Lower leg skin (tissue), 4 donors: ENCODE data around the gene THSD4. TPM values are rescaled to one million over a fixed set of nuclear protein-coding genes. Genes with fewer than 3 reads are reported as not detected.
A peak's percentile ranks its signal among the peaks of the same experiment; 100 is the strongest.
"Not testable (repeated sequence)": the region's sequence is repeated elsewhere in the genome, so short reads cannot be mapped to it uniquely, and the experiment has no call there.

Experiments
- DNase-seq, 2 donors: peaks; one replicate each; pipeline ENCODE4 v3.0.0-alpha.2; 2019; ENCODE audit warnings: low spot score in 2 of 2
- H3K4me3 ChIP-seq: fragments of 200-600 bp; sonication (generic); 2 replicates; pipeline ENCODE4 v1.5.1; 2017; ENCODE audit warnings: mild to moderate bottlenecking, low read depth; ENCODE audit not compliant: poor library complexity, severe bottlenecking
- CTCF ChIP-seq, 3 donors: fragments of 450-650 bp; IDR thresholded peaks; one replicate each; pipeline ENCODE4 v1.5.1; 2016; ENCODE audit warnings: antibody characterized with exemption in 3 of 3, mild to moderate bottlenecking in 3 of 3, moderate library complexity in 2 of 3
- POLR2A ChIP-seq, 2 donors: fragments of 450-650 bp; IDR thresholded peaks; one replicate each; pipeline ENCODE4 v1.6.1; 2016 to 2017; ENCODE audit warnings: antibody characterized with exemption in 2 of 2, mild to moderate bottlenecking in 1 of 2, moderate library complexity in 1 of 2
- WGBS, 2 donors: methylation state at CpG; one replicate each; pipeline ENCODE4 v1.1.5; 2018; 5-methylcytosine and 5-hydroxymethylcytosine counted together
- intact Hi-C: fragments of 100-400 bp; cut with DNase I; formaldehyde crosslinking; loops from one replicate; pipeline ENCODE4 v1.15.0; 2023; ENCODE audit warnings: low total_unique reads
- total RNA-seq, 4 donors: library from RNA; depleted of rRNA; stranded (reverse); fragments of >200 nt; gene quantifications; one replicate each; pipeline ENCODE4 v1.1.0, GENCODE V29; 2016

THSD4 gene
- total RNA-seq, 4 donors from 2014 or later, result 9.3 to 39.2 (median 32.8) TPM

GRCh38 chr15:71162309-71162708, 47.0 kb downstream of the THSD4 start:
- WGBS, 2 donors, result 96% methylated on average over 2 of the region's 2 CpGs
- intact Hi-C loops, result no loop called here
- DNase-seq, result no peak
- no peak overlapping the region for H3K4me3 ChIP-seq
- TF ChIP-seq POLR2A (IDR thresholded peaks at IDR 0.05) (no peak), CTCF (IDR thresholded peaks at IDR 0.05) (no peak)

- intact Hi-C loops, H3K4me3 ChIP-seq, DNase-seq: not testable (repeated sequence)
- WGBS, 2 donors, result 93 to 96% methylated on average over 2 of the region's 5 CpGs
Observed at GRCh38 chr15:71164606-71165005, 49.3 kb downstream of the THSD4 start.

GRCh38 chr15:71167445-71168165, 52.3 kb downstream of the THSD4 start:
- DNase-seq, result no peak
- H3K4me3 ChIP-seq, result no peak overlapping the region
- WGBS, 2 donors, result 65 to 69% methylated on average over 3 of the region's 3 CpGs
- intact Hi-C loops, result no loop called here
- TF ChIP-seq POLR2A (IDR thresholded peaks at IDR 0.05) (no peak), CTCF (IDR thresholded peaks at IDR 0.05) (no peak)

- intact Hi-C loops, result no loop called here
- 61 to 65% methylated on average over 5 of the region's 5 CpGs for WGBS, 2 donors
- DNase-seq, result no peak
- TF ChIP-seq CTCF (IDR thresholded peaks at IDR 0.05) (no peak), POLR2A (IDR thresholded peaks at IDR 0.05) (no peak)
- no peak overlapping the region for H3K4me3 ChIP-seq
Observed at GRCh38 chr15:71168166-71168834, 53.0 kb downstream of the THSD4 start.

- TF ChIP-seq POLR2A (IDR thresholded peaks at IDR 0.05) (no peak), CTCF (IDR thresholded peaks at IDR 0.05) (no peak)
- H3K4me3 ChIP-seq, result no peak overlapping the region
- intact Hi-C loops, result no loop called here
Observed at GRCh38 chr15:71170163-71170562, 54.9 kb downstream of the THSD4 start.

GRCh38 chr15:71171195-71171594, 55.9 kb downstream of the THSD4 start:
- TF ChIP-seq POLR2A (IDR thresholded peaks at IDR 0.05) (no peak), CTCF (IDR thresholded peaks at IDR 0.05) (no peak)
- no peak for DNase-seq
- intact Hi-C loops, result no loop called here
- no peak overlapping the region for H3K4me3 ChIP-seq

More at GRCh38 chr15:71170163-71170562, 54.9 kb downstream of the THSD4 start:
- no peak for DNase-seq

GRCh38 chr15:71174360-71174759, 59.1 kb downstream of the THSD4 start:
- intact Hi-C loops, H3K4me3 ChIP-seq: not testable (repeated sequence)
- WGBS, 2 donors, result 68 to 92% methylated on average over 2 to 8 of the region's 17 CpGs
- DNase-seq, result peak in 1 of 2 donors; percentile 63
